Thyroid gland (tissue), 4 donors: ENCODE measurements around the gene BCDIN3D. TPM values are rescaled to one million over a fixed set of nuclear protein-coding genes. Genes with fewer than 3 reads are reported as not detected.

Source experiments
- DNase-seq, 2 donors: peaks; one replicate each; pipeline ENCODE4 v3.0.0-alpha.2; 2019
- H3K27ac ChIP-seq, 3 donors: fragments of 200-600 bp; sonication (generic); 1 replicate in 2 of 3; 2 replicates in 1 of 3; pipeline ENCODE4 v1.5.1; 2016 to 2019; ENCODE audit warnings: mild to moderate bottlenecking in 1 of 3, moderate library complexity in 1 of 3
- H3K27me3 ChIP-seq: fragments of 200-600 bp; sonication (generic); one replicate; pipeline ENCODE4 v1.5.1; 2019
- H3K36me3 ChIP-seq, 2 donors: fragments of 200-600 bp; sonication (generic); one replicate each; pipeline ENCODE4 v1.5.1; 2016 to 2019
- H3K4me1 ChIP-seq, 2 donors: fragments of 200-600 bp; sonication (generic); one replicate each; pipeline ENCODE4 v1.5.1; 2017 to 2019
- H3K4me3 ChIP-seq, 3 donors: fragments of 200-600 bp; sonication (generic); replicated peaks in 1 of 3; 1 replicate in 2 of 3; 2 replicates in 1 of 3; pipeline ENCODE4 v1.5.1; 2016; ENCODE audit warnings: mild to moderate bottlenecking in 1 of 3
- H3K9me3 ChIP-seq: fragments of 200-600 bp; sonication (generic); one replicate; pipeline ENCODE4 v1.5.1; 2017
- POLR2A ChIP-seq, 2 donors: fragments of 450-650 bp; IDR thresholded peaks; one replicate each; pipeline ENCODE4 v1.6.1; 2017; ENCODE audit warnings: antibody characterized with exemption in 2 of 2, mild to moderate bottlenecking in 2 of 2, moderate library complexity in 1 of 2
- WGBS, 2 donors: methylation state at CpG; one replicate each; pipeline ENCODE4 v1.1.5; 2017; 5-methylcytosine and 5-hydroxymethylcytosine counted together
- intact Hi-C: fragments of 100-400 bp; cut with DNase I; formaldehyde crosslinking; loops from one replicate; pipeline ENCODE4 v1.15.1; 2023
- total RNA-seq, 4 donors: library from RNA; depleted of rRNA; stranded (reverse); fragments of >200 nt; gene quantifications; one replicate each; pipeline ENCODE4 v1.2.3, GENCODE V29; 2016
- TF ChIP-seq, protein P1 (sequence below), 6 experiments: fragments of 200-600 bp in 3 of 6; fragments of 450-650 bp in 3 of 6; sonication (generic) in 3 of 6; IDR thresholded peaks; one replicate each; pipeline ENCODE4 v1.5.1; 2016 to 2019; ENCODE audit warnings: antibody characterized with exemption in 6 of 6, mild to moderate bottlenecking in 2 of 6, inconsistent platforms in 1 of 6, moderate library complexity in 1 of 6

BCDIN3D gene
- total RNA-seq, 4 donors from 2014 or later, result 3.9 to 6.1 (median 4.1) TPM

DNA sequence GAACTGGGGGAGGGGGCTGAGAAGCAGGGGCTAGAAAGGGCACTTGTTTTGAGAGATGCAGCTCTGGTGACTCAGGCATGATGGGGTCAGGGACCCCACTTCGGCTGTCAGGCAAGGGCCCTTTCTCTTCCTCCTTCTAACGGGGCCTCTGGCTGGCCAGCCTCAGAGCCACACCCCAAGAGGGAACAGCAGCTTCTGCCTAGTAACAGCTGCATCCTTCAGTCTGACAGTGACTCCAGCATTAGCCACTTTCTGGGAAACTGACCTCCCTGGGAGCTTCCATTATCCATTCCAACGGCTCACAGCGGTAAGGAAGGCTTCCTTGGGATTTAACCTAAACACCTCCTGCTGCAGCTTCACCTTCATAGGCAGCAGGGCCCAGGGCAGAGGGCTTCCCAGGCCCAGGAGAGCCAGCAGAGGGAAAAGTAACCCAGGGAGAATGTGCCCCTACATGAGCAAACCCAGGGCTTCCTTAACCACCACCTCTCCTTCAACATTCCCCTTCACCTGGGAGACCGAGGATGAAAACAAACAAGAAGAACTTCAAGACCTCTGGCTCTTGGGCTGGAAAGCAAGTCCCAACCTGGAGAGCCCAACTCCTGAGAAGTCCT is 17.4 kb downstream of the BCDIN3D start:
- WGBS, 2 donors, result 51 to 65% methylated on average over 2 to 4 of the region's 5 CpGs
- Histone ChIP-seq H3K4me1 (peaks cover 13 to 39% of the 10 kb centered on the region in 2 donors), H3K36me3 (no peaks in the 10 kb centered on the region), H3K27ac (peak overlapping the region in 1 of 3 donors; percentile 35), H3K4me3 (no peak overlapping the region), H3K27me3 (no peaks in the 10 kb centered on the region), H3K9me3 (no peaks in the 10 kb centered on the region)
- peak in 1 of 2 donors; percentile 10 for DNase-seq
- intact Hi-C loops, result loop anchor here (5.0 to 10.0 kb wide), 2 partner anchors 48 to 181 kb away; no protein-coding TSS in a partner anchor
- no peak for TF ChIP-seq POLR2A (IDR thresholded peaks at IDR 0.05)
- TF ChIP-seq, protein P1, sequence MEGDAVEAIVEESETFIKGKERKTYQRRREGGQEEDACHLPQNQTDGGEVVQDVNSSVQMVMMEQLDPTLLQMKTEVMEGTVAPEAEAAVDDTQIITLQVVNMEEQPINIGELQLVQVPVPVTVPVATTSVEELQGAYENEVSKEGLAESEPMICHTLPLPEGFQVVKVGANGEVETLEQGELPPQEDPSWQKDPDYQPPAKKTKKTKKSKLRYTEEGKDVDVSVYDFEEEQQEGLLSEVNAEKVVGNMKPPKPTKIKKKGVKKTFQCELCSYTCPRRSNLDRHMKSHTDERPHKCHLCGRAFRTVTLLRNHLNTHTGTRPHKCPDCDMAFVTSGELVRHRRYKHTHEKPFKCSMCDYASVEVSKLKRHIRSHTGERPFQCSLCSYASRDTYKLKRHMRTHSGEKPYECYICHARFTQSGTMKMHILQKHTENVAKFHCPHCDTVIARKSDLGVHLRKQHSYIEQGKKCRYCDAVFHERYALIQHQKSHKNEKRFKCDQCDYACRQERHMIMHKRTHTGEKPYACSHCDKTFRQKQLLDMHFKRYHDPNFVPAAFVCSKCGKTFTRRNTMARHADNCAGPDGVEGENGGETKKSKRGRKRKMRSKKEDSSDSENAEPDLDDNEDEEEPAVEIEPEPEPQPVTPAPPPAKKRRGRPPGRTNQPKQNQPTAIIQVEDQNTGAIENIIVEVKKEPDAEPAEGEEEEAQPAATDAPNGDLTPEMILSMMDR (IDR thresholded peaks at IDR 0.05), result no peak

DNA sequence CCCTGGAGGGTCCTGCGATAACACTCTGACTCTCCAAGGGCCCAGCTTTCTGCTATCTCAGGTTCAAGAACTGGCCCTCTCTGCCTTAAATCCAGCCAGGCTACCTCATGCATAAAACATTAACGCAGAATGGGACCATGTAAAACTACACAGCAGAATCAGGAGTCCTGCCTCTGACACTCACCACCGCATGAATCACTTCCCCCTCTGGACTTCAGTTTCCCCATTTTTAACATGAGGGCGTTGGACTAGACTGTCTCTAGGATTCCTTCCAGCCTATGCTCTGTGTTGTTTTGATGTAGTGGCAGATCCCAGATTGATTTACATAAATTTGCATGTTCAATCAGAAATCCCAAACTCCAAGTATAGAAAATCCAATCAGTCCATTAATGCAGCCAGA is 18.0 kb downstream of the BCDIN3D start:
- DNase-seq, result no peak
- TF ChIP-seq POLR2A (IDR thresholded peaks at IDR 0.05), result no peak
- TF ChIP-seq, protein P1 (IDR thresholded peaks at IDR 0.05), result no peak
- intact Hi-C loops, result loop anchor here (5.0 to 10.0 kb wide), 2 partner anchors 48 to 180 kb away; no protein-coding TSS in a partner anchor
- H3K36me3 ChIP-seq, result no peaks in the 10 kb centered on the region
- H3K27ac ChIP-seq, result no peak overlapping the region
- H3K4me3 ChIP-seq, result no peak overlapping the region
- peaks cover 13 to 39% of the 10 kb centered on the region in 2 donors for H3K4me1 ChIP-seq
- no peaks in the 10 kb centered on the region for H3K27me3 ChIP-seq
- WGBS, 2 donors, result 72 to 74% methylated on average over 4 of the region's 4 CpGs
- no peaks in the 10 kb centered on the region for H3K9me3 ChIP-seq

DNA sequence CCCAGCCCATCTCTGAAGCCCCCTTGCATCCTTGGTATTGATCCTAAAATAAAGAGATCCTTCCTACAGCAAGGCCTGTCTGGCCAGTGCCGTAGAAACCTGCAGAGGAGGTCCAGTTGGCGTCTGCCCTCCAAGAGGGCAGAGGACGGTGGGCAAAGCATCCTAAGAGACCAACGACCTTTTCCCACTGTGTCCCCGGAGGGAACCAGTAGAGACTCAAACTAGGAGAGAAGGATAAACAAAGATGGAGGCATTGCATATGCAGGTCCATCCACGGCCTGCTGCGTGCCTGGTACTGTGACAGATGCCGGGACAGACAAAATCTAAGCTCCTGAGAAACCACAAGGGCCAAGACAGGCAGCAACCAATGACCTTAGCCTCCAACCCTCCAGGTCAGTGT is 18.5 kb downstream of the BCDIN3D start:
- H3K27me3 ChIP-seq, result no peaks in the 10 kb centered on the region
- 90% methylated on average over 8 of the region's 8 CpGs for WGBS, 2 donors
- H3K36me3 ChIP-seq, result no peaks in the 10 kb centered on the region
- no peak overlapping the region for H3K27ac ChIP-seq
- no peak for DNase-seq
- no peaks in the 10 kb centered on the region for H3K9me3 ChIP-seq
- intact Hi-C loops, result loop anchor here (10.0 kb wide), 1 partner anchor 180 kb away; no protein-coding TSS in a partner anchor
- H3K4me1 ChIP-seq, result peaks cover 13 to 39% of the 10 kb centered on the region in 2 donors
- no peak for TF ChIP-seq POLR2A (IDR thresholded peaks at IDR 0.05)
- TF ChIP-seq, protein P1 (IDR thresholded peaks at IDR 0.05), result no peak
- H3K4me3 ChIP-seq, result no peak overlapping the region

DNA sequence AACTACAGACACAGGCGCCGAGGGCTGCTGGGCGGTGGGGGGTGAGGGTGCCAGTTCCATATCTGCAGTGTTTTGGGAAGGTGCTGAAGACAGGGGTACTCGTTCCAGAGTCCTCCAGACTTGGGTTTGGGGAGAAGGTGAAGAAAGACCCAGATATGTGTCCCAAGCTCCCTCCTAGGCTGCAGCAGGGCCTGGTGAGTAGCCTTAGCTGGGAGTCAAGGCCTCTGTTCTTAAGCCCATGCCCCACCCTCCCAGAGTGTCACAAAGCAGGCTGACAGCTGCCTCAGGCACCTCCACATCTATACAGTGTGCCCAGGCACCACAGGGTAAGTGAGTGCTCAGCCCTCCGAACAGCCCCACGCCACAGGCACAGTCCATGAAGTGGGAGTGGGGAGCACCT is 19.0 kb downstream of the BCDIN3D start:
- H3K4me3 ChIP-seq, result no peak overlapping the region
- no peak for DNase-seq
- WGBS, 2 donors, result 85 to 93% methylated on average over 5 to 6 of the region's 6 CpGs
- H3K9me3 ChIP-seq, result no peaks in the 10 kb centered on the region
- no peaks in the 10 kb centered on the region for H3K36me3 ChIP-seq
- H3K4me1 ChIP-seq, result peaks cover 13 to 37% of the 10 kb centered on the region in 2 donors
- H3K27ac ChIP-seq, result no peak overlapping the region
- no peaks in the 10 kb centered on the region for H3K27me3 ChIP-seq
- TF ChIP-seq POLR2A (IDR thresholded peaks at IDR 0.05), result no peak
- intact Hi-C loops, result loop anchor here (10.0 kb wide), 1 partner anchor 179 kb away; no protein-coding TSS in a partner anchor

DNA sequence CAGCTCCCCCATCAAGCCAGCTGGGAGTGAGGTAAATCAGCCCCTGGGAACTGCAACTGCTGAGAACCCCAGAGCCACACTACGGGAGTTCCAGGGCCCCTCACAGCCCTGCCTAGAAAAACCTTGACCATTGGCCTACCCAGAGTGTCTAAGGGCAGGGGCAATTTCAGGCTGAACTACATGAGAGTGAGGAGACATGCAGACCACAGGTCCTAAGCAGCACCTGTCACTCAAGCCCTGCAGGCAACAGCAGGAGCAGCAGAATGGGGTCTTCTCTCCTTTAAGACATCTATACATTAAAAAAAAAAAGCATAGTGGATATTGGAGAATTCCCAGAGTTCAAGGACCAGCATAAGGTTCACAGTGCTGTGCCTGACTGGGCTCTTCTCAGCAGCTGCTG is 19.6 kb downstream of the BCDIN3D start:
- intact Hi-C loops, result loop anchor here (10.0 kb wide), 1 partner anchor 179 kb away; no protein-coding TSS in a partner anchor
- Histone ChIP-seq H3K27me3 (no peaks in the 10 kb centered on the region), H3K4me3 (no peak overlapping the region), H3K27ac (no peak overlapping the region), H3K9me3 (no peaks in the 10 kb centered on the region), H3K36me3 (no peaks in the 10 kb centered on the region), H3K4me1 (peaks cover 13 to 35% of the 10 kb centered on the region in 2 donors)
- TF ChIP-seq, protein P1 (IDR thresholded peaks at IDR 0.05), result no peak
- no peak for TF ChIP-seq POLR2A (IDR thresholded peaks at IDR 0.05)
- WGBS, 2 donors, result 80 to 89% methylated on average over 1 of the region's 1 CpG
- DNase-seq, result no peak
